ENCODE data around the gene PUM1. TPM values are rescaled to one million over a fixed set of nuclear protein-coding genes. Genes with fewer than 3 reads are reported as not detected.

Gene PUM1
- total and polyA plus RNA-seq, 2 donors (not counting 1 experiment from before 2014, with no cell fraction given): 59.3 to 70.5 TPM

DNA sequence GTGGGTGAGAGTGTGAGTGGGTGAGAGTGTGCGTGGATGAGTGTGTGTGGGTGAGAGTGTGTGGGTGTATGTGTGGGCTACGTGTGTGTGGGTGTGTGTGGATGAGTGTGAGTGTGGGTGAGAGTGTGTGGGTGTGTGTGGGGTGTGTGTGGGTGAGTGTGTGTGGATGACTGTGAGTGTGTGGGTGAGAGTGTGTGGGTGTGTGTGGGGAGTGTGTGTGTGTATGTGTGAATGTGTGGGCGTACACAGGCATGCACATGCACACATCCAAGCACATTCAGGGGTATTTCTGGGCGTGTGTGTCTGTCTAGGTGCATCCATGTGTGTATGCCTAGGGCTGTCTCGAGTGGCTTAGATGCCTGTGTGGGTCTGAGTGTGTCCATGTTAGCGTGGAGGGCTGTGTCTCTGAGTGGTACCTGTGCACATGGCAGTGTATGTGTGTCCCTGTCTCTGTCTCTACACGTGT, 171.0 kb downstream of the PUM1 start:
- no peak overlapping the region for H3K9ac ChIP-seq (ENCODE audit: insufficient read depth, low read length)
- H3K9me3 ChIP-seq (ENCODE audit: control insufficient read depth, insufficient read depth, low read depth, low read length): no peaks in the 10 kb centered on the region
- H4K20me1 ChIP-seq (ENCODE audit: control insufficient read depth, extremely low read depth, insufficient read depth, low read length): no peaks in the 10 kb centered on the region
- TF ChIP-seq, protein P1, sequence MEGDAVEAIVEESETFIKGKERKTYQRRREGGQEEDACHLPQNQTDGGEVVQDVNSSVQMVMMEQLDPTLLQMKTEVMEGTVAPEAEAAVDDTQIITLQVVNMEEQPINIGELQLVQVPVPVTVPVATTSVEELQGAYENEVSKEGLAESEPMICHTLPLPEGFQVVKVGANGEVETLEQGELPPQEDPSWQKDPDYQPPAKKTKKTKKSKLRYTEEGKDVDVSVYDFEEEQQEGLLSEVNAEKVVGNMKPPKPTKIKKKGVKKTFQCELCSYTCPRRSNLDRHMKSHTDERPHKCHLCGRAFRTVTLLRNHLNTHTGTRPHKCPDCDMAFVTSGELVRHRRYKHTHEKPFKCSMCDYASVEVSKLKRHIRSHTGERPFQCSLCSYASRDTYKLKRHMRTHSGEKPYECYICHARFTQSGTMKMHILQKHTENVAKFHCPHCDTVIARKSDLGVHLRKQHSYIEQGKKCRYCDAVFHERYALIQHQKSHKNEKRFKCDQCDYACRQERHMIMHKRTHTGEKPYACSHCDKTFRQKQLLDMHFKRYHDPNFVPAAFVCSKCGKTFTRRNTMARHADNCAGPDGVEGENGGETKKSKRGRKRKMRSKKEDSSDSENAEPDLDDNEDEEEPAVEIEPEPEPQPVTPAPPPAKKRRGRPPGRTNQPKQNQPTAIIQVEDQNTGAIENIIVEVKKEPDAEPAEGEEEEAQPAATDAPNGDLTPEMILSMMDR (conservative IDR thresholded peaks at IDR 0.05 in 1 of 2, IDR thresholded peaks at IDR 0.05 in 1 of 2; ENCODE audit: low read depth in 1 of 2, low read length in 2 of 2): no peak
- TF ChIP-seq EZH2 (IDR thresholded peaks at IDR 0.05; ENCODE audit: low read length, missing control alignments): no peak
- H3K4me2 ChIP-seq (ENCODE audit: extremely low read depth, insufficient read depth, low read length): no peak overlapping the region
- H3K79me2 ChIP-seq (ENCODE audit: control insufficient read depth, insufficient read depth, low read length): no peaks in the 10 kb centered on the region
- H3K27ac ChIP-seq (ENCODE audit: insufficient read depth, low read length): no peak overlapping the region
- DNase-seq (ENCODE audit: low read depth in 2 of 2): no peak
- no peaks in the 10 kb centered on the region for H3K36me3 ChIP-seq (ENCODE audit: control insufficient read depth, insufficient read depth, low read length)
- no peak overlapping the region for H3K4me3 ChIP-seq (replicated peaks in 1 of 4; ENCODE audit: control extremely low read depth in 1 of 4, insufficient read depth in 1 of 4, low read depth in 3 of 4, low read length in 4 of 4)
- H3K27me3 ChIP-seq (ENCODE audit: control insufficient read depth, insufficient read depth, low read length): no peaks in the 10 kb centered on the region
- H3K4me1 ChIP-seq (ENCODE audit: control insufficient read depth, extremely low read depth, insufficient read depth, low read length): no peaks in the 10 kb centered on the region
- H2AFZ ChIP-seq (ENCODE audit: low read length): no peak overlapping the region

DNA sequence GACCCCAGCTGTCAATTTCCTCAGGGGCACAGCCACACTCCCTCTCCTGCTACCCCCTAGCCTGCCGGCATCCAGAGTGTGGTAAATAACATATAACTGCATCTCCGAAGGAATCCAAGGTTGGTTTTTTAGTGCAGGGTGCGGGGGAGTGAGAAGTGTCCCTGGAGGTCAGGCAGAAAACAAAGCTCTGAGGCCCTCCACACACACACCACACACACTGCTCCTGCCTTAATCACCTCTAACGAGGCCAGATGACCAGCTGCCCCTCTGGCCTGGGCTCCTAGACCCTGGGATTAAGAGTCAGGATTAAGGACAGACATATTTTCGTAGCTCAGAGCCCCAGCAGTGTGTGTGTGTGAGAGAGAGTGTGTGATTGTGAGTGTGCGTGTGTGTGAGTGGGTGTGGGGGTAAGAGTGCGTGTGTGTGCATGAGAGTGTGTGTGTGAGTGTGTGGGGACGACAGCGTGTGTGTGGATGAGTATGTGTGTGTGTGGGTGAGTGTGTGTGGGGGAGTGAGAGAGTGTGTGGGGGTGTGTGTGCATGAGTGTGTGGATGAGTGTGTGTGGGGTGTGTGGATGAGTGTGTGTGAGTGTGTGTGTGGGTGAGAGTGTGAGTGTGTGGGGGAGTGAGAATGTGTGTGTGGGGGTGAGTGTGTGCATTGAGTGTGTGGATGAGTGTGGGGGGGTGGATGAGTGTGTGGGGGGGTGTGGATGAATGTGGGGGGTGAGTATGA, 171.6 kb downstream of the PUM1 start:
- TF ChIP-seq, protein P1 (conservative IDR thresholded peaks at IDR 0.05 in 1 of 2, IDR thresholded peaks at IDR 0.05 in 1 of 2; ENCODE audit: low read depth in 1 of 2, low read length in 2 of 2): no peak
- no peak for TF ChIP-seq EZH2 (IDR thresholded peaks at IDR 0.05; ENCODE audit: low read length, missing control alignments)
- peaks cover 2% of the 10 kb centered on the region for H3K79me2 ChIP-seq (ENCODE audit: control insufficient read depth, insufficient read depth, low read length)
- no peak for DNase-seq (ENCODE audit: low read depth in 2 of 2)
- H3K4me1 ChIP-seq (ENCODE audit: control insufficient read depth, extremely low read depth, insufficient read depth, low read length): peaks cover 3% of the 10 kb centered on the region
- H3K4me2 ChIP-seq (ENCODE audit: extremely low read depth, insufficient read depth, low read length): no peak overlapping the region
- H3K27ac ChIP-seq (ENCODE audit: insufficient read depth, low read length): no peak overlapping the region
- no peak overlapping the region for H3K9ac ChIP-seq (ENCODE audit: insufficient read depth, low read length)
- no peaks in the 10 kb centered on the region for H3K36me3 ChIP-seq (ENCODE audit: control insufficient read depth, insufficient read depth, low read length)
- H3K4me3 ChIP-seq (replicated peaks in 1 of 4; ENCODE audit: control extremely low read depth in 1 of 4, insufficient read depth in 1 of 4, low read depth in 3 of 4, low read length in 4 of 4): no peak overlapping the region
- no peaks in the 10 kb centered on the region for H3K27me3 ChIP-seq (ENCODE audit: control insufficient read depth, insufficient read depth, low read length)
- no peak overlapping the region for H2AFZ ChIP-seq (ENCODE audit: low read length)
- no peaks in the 10 kb centered on the region for H4K20me1 ChIP-seq (ENCODE audit: control insufficient read depth, extremely low read depth, insufficient read depth, low read length)
- H3K9me3 ChIP-seq (ENCODE audit: control insufficient read depth, insufficient read depth, low read depth, low read length): no peaks in the 10 kb centered on the region

DNA sequence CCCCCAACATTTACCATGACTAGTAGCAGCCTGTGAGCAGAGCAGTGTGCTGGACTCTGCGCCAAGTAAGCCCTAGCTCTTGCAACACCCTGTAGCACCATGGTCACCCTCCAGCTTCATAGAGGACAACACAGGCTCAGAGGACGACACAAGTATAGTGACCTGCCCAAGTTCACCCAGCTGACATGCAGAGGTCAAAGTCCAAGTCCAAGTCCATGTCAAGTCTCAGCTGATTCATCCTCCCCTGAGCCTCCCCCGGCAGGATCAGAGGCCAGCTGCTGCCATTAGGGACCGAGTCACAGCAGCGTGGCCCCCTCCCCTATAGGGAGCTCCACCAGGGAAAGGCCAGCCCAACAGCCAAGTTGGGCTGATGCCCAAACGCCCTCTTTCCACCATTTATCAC, 172.8 kb downstream of the PUM1 start:
- Histone ChIP-seq H3K36me3 (ENCODE audit: control insufficient read depth, insufficient read depth, low read length) (no peaks in the 10 kb centered on the region), H3K4me2 (ENCODE audit: extremely low read depth, insufficient read depth, low read length) (no peak overlapping the region), H2AFZ (ENCODE audit: low read length) (no peak overlapping the region), H3K9ac (ENCODE audit: insufficient read depth, low read length) (no peak overlapping the region), H4K20me1 (ENCODE audit: control insufficient read depth, extremely low read depth, insufficient read depth, low read length) (no peaks in the 10 kb centered on the region), H3K4me1 (ENCODE audit: control insufficient read depth, extremely low read depth, insufficient read depth, low read length) (peaks cover 13% of the 10 kb centered on the region), H3K9me3 (ENCODE audit: control insufficient read depth, insufficient read depth, low read depth, low read length) (no peaks in the 10 kb centered on the region), H3K4me3 (replicated peaks in 1 of 4; ENCODE audit: control extremely low read depth in 1 of 4, insufficient read depth in 1 of 4, low read depth in 3 of 4, low read length in 4 of 4) (no peak overlapping the region), H3K27me3 (ENCODE audit: control insufficient read depth, insufficient read depth, low read length) (no peaks in the 10 kb centered on the region), H3K27ac (ENCODE audit: insufficient read depth, low read length) (no peak overlapping the region), H3K79me2 (ENCODE audit: control insufficient read depth, insufficient read depth, low read length) (peaks cover 2% of the 10 kb centered on the region)
- TF ChIP-seq, protein P1 (conservative IDR thresholded peaks at IDR 0.05 in 1 of 2, IDR thresholded peaks at IDR 0.05 in 1 of 2; ENCODE audit: low read depth in 1 of 2, low read length in 2 of 2): no peak
- no peak for TF ChIP-seq EZH2 (IDR thresholded peaks at IDR 0.05; ENCODE audit: low read length, missing control alignments)
- DNase-seq (ENCODE audit: low read depth in 2 of 2): no peak
